SU-DHL-6 (cell line): ENCODE results near the gene ITFG2.

ENCODE experiments used
- CTCF ChIP-seq: fragments of 200-600 bp; sonication (generic); IDR thresholded peaks from one replicate; pipeline ENCODE4 v1.5.1; 2017; ENCODE audit warnings: antibody characterized with exemption, mild to moderate bottlenecking, low read length, moderate library complexity; ENCODE audit not compliant: insufficient read depth, poor library complexity, severe bottlenecking
- EZH2phosphoT487 ChIP-seq: fragments of 200-600 bp; sonication (generic), shearing (Covaris generic); conservative IDR thresholded peaks from 2 replicates; pipeline ENCODE4 v1.6.1; 2018; ENCODE audit warnings: mild to moderate bottlenecking, antibody characterized with exemption, low read length, moderate library complexity, mixed read lengths

- no peak for TF ChIP-seq CTCF
- TF ChIP-seq EZH2phosphoT487: no peak
Measured at GRCh38 chr12:2860170-2860569, 47.7 kb downstream of the ITFG2 start.
